Measurements from ENCODE around the gene TBCEL.

Gene TBCEL

GRCh38 chr11:121082670-121083069 lies 58.8 kb downstream of the TBCEL start:
- in situ Hi-C loops (cut with HindIII; ENCODE audit: low sequenced_read_pairs), result no loop called here
- no peak for DNase-seq (ENCODE audit: low read depth)
- TF ChIP-seq, protein P1, sequence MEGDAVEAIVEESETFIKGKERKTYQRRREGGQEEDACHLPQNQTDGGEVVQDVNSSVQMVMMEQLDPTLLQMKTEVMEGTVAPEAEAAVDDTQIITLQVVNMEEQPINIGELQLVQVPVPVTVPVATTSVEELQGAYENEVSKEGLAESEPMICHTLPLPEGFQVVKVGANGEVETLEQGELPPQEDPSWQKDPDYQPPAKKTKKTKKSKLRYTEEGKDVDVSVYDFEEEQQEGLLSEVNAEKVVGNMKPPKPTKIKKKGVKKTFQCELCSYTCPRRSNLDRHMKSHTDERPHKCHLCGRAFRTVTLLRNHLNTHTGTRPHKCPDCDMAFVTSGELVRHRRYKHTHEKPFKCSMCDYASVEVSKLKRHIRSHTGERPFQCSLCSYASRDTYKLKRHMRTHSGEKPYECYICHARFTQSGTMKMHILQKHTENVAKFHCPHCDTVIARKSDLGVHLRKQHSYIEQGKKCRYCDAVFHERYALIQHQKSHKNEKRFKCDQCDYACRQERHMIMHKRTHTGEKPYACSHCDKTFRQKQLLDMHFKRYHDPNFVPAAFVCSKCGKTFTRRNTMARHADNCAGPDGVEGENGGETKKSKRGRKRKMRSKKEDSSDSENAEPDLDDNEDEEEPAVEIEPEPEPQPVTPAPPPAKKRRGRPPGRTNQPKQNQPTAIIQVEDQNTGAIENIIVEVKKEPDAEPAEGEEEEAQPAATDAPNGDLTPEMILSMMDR (IDR thresholded peaks at IDR 0.05; ENCODE audit: low read depth, low read length, missing control alignments), result no peak
- no peak overlapping the region for H3K4me3 ChIP-seq (ENCODE audit: low read depth, low read length)

- TF ChIP-seq, protein P1 (IDR thresholded peaks at IDR 0.05; ENCODE audit: low read depth, low read length, missing control alignments), result no peak
- DNase-seq (ENCODE audit: low read depth), result no peak
- no peak overlapping the region for H3K4me3 ChIP-seq (ENCODE audit: low read depth, low read length)
- in situ Hi-C loops (cut with HindIII; ENCODE audit: low sequenced_read_pairs), result no loop called here
Observed at GRCh38 chr11:121086866-121087265, 63.0 kb downstream of the TBCEL start.

GRCh38 chr11:121089566-121089965 lies 65.7 kb downstream of the TBCEL start:
- in situ Hi-C loops (cut with HindIII; ENCODE audit: low sequenced_read_pairs), result no loop called here

DNA sequence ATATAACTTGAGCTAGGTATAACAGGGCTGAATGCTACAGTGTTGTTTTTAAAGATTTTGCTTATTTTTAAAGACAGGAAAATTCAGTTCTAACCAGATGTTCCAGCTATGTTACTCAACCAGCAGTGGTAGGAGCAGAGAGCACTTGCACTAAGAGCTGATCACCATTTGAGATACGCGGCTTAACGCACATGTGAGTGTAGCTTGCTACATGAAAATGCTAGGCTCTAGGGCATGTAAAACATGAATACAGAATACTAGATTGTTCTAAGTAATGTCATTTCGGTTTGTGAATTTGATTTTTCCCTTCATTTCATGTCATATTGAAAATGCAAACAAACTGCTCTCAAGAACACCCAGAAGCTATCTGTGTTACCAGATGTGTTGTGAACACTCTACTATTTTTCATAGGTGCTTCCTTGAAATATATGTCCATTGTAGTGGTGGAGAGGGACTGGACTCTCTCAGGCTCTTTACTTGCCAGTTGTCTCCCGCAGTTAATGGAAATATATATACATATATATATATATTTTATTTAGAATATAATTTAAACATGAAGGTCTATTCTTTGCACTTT lies 66.3 kb downstream of the TBCEL start:
- no peak for DNase-seq (ENCODE audit: low read depth)
- in situ Hi-C loops (cut with HindIII; ENCODE audit: low sequenced_read_pairs), result loop anchor here (5.0 kb wide), 1 partner anchor 48 kb away; no protein-coding TSS in a partner anchor
- H3K4me3 ChIP-seq (ENCODE audit: low read depth, low read length), result no peak overlapping the region
- TF ChIP-seq, protein P1 (IDR thresholded peaks at IDR 0.05; ENCODE audit: low read depth, low read length, missing control alignments), result no peak

More at GRCh38 chr11:121089566-121089965, 65.7 kb downstream of the TBCEL start:
- DNase-seq (ENCODE audit: low read depth), result no peak
- no peak overlapping the region for H3K4me3 ChIP-seq (ENCODE audit: low read depth, low read length)
- TF ChIP-seq, protein P1 (IDR thresholded peaks at IDR 0.05; ENCODE audit: low read depth, low read length, missing control alignments), result no peak

- TF ChIP-seq, protein P1 (IDR thresholded peaks at IDR 0.05; ENCODE audit: low read depth, low read length, missing control alignments), result no peak
- in situ Hi-C loops (cut with HindIII; ENCODE audit: low sequenced_read_pairs), result loop anchor here (5.0 kb wide), 1 partner anchor 49 kb away; no protein-coding TSS in a partner anchor
- H3K4me3 ChIP-seq (ENCODE audit: low read depth, low read length), result no peak overlapping the region
- no peak for DNase-seq (ENCODE audit: low read depth)
Observed at GRCh38 chr11:121091492-121092152, 67.7 kb downstream of the TBCEL start.

GRCh38 chr11:121095561-121095960 lies 71.7 kb downstream of the TBCEL start:
- no peak for DNase-seq (ENCODE audit: low read depth)
- in situ Hi-C loops (cut with HindIII; ENCODE audit: low sequenced_read_pairs), result no loop called here
- TF ChIP-seq, protein P1 (IDR thresholded peaks at IDR 0.05; ENCODE audit: low read depth, low read length, missing control alignments), result no peak
- no peak overlapping the region for H3K4me3 ChIP-seq (ENCODE audit: low read depth, low read length)
